NCI-H146 treated with DMSO at 0.1 percent for 48 hours (cell line): ENCODE results near the gene BRK1.
"Not testable (repeated sequence)": the region's sequence is repeated elsewhere in the genome, so short reads cannot be mapped to it uniquely, and the experiment has no call there.

Experiments
- DNase-seq: peaks from one replicate; lab custom pipeline; 2025; ENCODE audit not compliant: unreplicated experiment; lab: John Stamatoyannopoulos, UW

Gene BRK1

DNA sequence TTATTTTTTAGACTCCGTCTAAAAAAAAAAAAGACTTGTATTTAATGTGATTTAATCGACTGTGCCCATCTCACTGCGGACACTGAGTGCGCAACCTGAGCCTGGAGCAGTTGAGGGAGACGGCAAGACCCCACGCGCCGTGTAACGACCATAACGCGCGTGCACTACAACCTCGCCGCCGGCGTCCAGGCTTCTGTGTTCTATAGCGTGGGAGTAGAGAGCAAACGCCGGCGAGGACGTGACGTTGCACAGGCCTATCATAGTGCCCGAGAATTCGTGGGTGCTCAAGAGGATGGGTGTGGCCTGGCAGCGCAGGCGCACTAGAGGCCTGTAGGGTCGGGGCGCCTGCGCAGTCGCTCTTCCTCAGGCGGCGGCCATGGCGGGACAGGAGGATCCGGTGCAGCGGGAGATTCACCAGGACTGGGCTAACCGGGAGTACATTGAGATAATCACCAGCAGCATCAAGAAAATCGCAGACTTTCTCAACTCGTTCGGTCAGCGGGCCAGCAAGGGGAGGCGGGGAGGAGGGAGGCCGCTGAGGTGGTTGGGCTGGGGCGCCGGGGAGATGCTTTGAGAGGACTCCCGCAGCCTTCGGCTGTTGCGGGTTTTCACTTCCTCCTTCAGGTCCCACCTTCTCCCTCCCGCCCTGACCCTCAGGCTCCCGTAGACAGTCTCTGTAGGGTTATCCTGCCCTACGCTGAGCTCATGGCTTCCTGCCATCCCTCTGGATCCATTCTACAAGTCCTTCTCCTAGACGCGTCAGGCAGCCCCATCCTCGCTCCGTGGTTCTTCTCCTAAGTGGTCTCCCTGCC lies at the start of gene BRK1:
Gene BRK1, plus strand, starts transcription at position 350 of the 812 bp plus-strand sequence. Its CDS starts 27 bp downstream, at position 377.
- peak; percentile 87 for DNase-seq

DNA sequence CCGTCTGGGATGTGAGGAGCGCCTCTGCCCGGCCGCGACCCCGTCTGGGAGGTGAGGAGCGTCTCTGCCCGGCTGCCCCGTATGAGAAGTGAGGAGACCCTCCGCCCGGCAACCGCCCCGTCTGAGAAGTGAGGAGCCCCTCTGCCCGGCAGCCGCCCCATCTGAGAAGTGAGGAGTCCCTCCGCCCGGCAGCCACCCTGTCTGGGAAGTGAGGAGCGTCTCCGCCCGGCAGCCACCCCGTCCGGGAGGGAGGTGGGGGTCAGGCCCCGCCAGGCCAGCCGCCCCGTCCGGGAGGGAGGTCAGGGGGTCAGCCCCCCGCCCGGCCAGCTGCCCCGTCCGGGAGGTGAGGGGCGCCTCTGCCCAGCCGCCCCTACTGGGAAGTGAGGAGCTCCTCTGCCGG lies 45.4 kb upstream of the BRK1 start:
- DNase-seq = not testable (repeated sequence)

DNA sequence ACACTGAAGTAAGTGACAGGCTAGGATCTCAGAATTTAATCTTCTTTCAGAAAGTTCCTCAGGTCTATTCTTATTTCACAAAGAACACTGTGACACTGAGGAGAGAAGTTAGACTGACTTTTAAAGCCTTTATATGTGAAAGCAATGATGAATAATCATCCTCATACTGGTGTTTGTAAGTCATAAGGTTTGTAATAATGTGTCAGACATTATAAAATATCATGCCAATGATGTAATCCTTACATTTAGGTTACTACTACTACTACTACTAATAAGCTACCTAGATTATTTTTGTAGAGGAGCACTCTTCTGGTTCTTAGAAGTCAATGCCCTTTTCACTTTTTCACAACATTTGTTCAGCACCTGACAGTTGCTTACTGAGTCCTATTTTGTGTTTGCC lies 40.8 kb upstream of the BRK1 start:
- DNase-seq = no peak

DNA sequence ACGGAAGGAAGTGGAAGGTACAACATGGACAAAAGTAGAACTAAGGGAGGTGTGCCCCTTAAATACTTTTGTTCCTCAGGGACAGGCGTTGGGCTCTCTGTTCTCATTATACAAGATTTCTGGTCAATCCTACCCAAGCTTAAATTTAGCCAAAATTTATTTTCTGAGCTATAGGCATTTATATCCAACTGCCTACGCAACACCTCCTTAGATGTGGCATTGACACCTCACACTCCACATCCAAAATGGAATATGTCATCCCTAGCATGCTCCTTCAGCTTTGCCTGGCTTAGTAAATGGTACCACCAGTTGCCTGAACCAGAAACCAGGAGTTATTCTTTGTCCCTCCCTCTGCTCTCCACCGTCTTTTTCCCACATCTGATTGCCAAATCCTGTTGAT lies 33.6 kb upstream of the BRK1 start:
- no peak for DNase-seq

DNA sequence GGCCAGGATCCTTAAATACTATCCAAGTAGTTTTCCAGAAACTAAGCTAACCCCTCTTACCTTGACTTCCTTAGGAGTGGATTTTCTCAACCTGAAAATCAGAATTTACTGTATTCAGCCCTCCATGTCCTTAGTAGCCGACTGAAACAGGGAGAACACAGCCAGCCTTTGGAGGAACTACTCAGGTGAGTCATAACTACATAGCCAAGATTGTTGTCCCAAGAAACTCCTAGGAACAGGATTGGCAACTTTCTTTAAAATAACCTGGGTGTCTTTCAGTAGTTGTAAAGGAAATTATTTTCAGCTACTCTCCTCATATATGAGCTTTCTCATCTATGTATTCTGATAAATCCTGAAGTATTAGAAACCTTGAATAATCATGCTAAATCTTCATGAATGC lies 29.7 kb upstream of the BRK1 start:
- no peak for DNase-seq

DNA sequence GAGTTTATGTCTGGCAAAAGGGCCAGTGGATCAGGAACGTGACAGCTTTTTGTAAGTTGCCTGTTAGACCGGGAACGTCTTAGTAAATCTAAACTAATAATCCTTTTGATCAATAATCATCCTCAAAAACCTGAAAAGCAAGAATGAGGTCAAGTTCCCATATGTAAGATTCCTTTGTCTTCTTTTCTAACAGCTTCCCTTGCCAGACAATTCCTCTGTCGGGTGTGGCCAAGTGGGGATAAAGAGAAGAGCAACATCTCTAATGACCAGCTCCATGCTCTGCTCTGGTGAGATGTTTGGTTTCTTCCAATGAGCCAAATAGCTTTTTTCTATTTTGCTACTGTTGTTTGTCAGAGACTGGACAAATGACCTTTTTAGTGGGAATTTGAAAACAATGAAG lies 27.2 kb upstream of the BRK1 start:
- DNase-seq = no peak

DNA sequence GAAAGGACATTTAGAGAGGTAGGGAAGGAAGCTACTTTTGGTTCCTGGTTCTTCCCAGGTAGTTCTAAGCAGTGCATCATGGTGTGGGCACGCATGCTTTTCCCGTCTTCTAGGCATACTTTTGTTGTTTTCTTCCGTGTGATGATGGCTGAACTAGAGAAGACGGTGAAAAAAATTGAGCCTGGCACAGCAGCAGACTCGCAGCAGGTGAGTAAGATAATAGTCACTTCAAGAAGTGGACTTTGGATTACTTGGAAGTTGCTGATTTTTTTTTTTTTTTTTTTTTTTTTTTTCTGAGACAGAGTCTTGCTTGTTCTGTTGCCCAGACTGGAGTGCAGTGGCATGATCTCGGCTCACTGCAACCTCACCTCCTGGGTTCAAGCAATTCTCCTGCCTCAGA lies 25.3 kb upstream of the BRK1 start:
- no peak for DNase-seq

DNA sequence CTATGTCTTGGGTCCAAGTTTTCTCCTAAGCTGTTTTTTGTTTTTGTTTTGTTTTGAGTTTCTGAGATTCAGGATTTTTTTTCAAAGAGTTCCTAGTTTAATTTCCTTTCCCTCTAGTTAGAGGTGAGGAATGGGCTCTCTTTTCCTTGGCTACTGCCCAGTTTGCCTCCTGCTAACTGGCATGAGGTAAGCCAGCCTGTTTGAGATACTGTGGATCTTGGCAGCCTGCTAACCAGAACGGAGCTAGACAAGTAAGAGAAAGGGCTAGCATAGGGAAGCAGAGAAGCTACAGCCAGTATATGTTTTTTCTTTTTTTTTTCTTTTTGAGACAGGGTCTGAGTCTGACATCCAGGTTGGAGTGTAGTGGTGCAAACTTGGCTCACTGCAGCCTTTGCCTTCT lies 24.7 kb upstream of the BRK1 start:
- not testable (repeated sequence) for DNase-seq

DNA sequence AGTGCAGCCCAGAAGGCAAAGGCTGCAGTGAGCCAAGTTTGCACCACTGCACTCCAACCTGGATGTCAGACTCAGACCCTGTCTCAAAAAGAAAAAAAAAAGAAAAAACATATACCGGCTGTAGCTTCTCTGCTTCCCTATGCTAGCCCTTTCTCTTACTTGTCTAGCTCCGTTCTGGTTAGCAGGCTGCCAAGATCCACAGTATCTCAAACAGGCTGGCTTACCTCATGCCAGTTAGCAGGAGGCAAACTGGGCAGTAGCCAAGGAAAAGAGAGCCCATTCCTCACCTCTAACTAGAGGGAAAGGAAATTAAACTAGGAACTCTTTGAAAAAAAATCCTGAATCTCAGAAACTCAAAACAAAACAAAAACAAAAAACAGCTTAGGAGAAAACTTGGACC lies 24.1 kb upstream of the BRK1 start:
- DNase-seq = not testable (repeated sequence)

DNA sequence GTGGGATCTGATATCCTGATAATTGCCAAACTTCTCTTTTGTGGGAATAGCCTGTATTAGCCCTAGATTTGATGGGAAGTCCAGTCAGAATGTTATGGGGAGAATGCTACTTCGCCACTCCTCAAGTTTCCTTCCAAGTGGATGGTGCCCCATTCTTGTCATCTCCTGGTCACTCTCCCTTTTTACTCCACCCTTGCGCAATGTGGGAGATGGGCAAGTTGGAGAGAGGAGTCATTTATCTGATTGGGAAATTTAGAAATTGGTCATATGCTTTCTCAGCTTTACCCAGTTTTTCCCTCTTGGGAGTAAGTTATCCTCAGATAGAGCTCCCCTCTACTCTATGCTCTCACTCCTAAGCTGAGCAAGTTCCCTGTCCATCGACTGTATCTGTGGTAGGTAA lies 21.8 kb upstream of the BRK1 start:
- no peak for DNase-seq

DNA sequence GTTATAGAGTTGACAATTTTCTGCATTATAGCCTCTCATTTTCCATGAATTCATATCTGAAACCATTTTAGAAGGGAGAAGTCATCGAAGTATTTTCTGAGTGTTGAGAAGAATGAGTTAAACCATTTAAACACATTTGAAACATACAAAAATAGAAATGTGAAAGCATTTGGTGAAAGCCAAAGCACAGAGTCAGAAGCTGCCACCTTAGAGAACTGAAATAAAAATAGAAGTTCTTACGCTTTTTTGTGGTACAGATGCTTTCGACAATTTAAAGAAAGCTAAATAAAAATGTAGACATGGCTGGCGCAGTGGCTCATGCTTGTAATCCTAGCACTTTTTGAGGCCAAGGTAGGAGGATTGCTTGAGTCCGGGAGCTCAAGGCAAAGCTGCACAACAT lies 16.4 kb upstream of the BRK1 start:
- no peak for DNase-seq

DNA sequence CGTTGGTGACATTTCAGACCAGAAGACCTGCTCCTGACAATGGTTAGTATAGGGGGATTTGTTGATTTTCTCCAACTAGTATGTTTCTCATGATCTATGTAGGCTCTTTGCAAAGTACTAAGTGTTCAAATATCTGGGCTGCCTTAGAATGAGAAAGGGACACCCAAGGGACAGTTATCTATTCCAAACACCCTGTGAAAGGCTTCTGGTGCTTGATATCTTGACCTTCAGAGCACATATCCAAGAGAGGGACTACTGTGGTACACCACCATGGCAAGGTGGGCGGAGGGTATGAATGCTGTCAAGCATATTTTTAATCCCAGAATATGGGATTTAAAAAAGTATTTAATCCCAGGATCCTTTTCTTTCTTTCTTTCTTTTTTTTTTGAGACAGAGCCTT lies 8.6 kb upstream of the BRK1 start:
- DNase-seq = no peak

DNA sequence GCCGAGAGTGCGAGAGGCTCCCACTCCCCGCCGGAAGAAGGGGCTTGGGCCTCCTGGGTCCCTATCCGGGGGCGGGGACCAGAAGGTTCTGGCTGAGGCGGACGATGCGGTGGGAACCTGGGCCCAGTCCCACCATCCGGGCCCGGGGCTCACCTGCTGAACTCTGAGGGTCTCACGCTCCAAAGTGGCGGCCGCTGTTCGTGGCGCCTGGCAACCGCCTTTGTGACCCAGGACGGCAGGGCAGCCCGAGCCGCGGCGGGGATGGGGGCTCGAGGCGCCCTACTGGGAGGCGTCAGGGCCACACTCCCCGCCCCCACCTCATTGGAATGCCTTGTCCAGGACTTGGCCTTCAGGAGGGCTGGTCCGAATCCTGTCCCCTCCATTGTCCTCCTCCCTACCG lies 7.4 kb upstream of the BRK1 start, which contains the start of gene FANCD2OS:
Gene FANCD2OS, minus strand, starts transcription at position 165 of the 400 bp plus-strand sequence. CDS start 3,481 bp downstream, outside the sequence.
- DNase-seq = no peak

DNA sequence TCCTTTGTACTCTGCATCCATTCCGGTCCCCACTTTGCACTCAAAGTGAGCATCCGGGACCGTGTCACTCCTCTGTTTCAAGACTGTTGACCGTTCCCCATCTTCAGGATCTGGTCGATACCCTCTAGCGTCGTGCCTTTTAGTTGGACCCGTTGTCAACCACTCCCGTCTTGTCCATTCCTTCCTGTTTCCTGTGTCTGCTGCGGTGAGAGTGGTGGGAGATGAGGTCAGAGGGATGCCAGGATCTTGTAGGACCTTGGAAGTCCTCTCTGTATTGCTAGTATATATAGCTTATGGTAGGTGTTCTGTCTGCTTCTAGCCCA lies 624 bp downstream of the BRK1 start:
- DNase-seq = peak; percentile 19

DNA sequence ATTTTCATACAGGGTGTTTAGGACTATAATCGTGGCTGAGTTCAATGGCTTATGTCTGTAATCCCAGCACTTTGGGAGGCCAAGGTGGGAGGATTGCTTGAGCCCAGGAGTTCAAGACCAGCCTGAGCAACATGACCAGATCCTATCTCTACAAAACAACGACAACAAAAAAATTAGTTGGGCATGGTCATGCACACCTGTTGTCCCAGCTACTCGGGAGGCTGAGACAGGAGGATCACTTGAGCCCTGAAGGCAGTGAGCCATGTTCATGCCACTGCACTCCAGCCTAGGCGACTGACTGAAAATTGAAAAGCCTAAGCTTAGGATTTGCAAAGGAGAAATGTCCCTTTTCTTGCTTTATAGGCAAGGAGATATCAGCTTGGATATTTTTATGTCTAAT lies 1.5 kb downstream of the BRK1 start:
- DNase-seq = no peak

DNA sequence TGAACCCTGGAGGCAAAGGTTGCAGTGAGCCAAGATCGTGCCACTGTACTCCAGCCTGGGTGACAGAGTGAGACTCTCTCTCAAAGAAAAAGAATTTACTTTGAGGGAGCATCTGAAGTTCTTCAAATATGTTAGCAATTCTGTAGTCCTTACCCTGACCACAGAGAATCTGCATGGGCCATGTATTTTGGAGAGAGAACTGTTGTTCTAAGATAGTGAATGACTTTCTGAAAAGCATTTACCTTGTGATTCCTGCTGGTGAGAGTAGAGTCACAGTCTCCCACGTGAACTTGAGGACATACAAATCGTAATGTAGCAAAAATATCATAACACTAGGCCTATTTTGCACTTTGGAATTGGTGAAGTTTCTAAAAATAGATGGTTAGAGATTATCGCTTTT lies 3.9 kb downstream of the BRK1 start:
- no peak for DNase-seq

DNA sequence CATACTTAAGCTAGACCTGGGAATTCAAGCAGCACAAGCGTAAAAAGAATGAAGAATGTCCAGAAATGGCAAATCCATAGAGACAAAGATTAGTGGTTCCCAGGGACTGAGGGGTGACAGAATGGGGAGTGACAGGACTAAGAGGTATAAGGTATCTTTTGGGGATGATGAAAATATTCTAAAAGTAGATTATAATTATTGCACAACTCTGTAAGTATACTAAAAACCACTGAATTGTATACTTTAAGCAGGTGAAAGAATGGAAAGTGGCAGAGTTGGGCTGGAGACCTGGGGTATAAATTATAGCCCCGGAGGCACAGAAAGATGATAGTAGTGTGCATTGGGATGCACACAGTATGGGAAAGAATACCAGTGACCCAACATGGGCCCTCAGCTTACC lies 5.6 kb downstream of the BRK1 start:
- DNase-seq = no peak

DNA sequence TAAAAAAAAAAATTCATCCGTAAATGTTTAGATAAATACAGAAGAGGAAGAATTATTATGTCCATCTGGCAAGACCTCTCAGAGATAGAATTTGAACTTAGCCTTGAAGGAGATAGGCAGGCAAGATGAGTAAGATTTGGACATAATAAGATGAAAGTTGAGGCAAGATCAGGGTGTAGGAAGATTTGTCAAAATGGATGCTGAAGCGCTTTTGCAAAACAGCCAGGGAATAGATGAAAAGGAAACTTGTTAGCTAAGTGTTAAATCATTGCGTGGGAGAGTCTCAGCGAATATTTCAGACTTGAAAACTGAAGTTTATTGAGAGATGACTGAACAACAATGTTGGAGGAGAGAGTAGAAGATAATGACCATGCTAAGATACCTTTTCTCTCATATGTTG lies 7.2 kb downstream of the BRK1 start:
- DNase-seq = no peak

DNA sequence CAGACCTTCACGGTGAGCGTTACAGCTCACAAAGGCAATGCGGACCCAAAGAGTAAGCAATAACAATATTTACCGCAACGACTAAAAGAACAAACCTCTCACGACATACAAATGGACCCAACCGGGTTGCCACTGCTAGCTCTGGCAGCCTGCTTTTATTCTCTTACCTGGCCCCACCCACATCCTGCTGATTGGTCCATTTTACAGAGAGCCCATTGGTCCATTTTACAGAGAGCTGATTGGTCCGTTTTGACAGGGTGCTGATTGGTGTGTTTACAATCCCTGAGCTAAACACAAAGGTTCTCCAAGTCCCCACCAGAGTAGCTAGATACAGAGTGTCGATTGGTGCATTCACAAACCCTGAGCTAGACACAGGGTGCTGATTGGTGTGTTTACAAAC lies 20.4 kb downstream of the BRK1 start:
- DNase-seq = not testable (repeated sequence)

DNA sequence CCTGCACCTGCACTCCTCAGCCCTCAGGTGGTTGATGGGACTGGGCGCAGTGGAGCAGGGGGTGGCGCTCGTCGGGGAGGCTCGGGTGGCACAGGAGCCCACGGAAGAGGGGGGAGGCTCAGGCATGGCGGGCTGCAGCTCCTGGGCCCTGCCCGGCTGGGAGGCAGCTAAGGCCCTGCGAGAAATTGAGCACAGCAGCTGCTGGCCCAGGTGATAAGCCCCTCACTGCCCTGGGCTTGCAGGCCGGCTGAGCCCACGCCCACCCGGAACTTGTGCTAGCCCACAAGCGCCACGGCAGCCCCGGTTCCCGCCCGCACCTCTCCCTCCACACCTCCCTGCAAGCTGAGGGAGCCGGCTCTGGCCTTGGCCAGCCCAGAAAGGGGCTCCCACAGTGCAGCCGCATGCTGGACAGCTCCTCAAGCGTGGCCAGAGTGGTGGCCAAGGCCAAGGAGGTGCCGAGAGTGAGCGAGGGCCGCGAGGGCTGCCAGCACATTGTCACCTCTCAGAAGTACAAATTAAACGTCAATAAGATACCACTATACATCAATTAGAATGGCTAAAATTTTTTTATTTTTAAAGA lies 21.0 kb downstream of the BRK1 start:
- DNase-seq = no peak

DNA sequence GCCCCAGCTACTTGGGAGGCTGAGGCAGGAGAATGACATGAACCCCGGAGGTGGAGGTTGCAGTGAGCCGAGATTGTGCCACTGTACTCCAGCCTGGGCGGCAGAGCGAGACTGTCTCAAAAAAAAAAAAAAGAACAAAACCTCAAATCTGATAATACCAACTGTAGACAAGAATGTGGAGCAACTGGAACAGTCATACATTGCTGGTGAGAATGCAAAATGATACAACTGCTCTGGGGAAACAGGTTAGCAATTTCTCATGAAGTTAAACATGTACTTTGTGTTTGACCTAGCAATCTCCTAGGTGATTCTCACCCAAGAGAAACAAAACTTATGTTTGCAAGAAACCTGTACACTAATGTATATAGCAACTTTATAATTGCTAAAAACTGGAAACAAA lies 21.7 kb downstream of the BRK1 start:
- no peak for DNase-seq

DNA sequence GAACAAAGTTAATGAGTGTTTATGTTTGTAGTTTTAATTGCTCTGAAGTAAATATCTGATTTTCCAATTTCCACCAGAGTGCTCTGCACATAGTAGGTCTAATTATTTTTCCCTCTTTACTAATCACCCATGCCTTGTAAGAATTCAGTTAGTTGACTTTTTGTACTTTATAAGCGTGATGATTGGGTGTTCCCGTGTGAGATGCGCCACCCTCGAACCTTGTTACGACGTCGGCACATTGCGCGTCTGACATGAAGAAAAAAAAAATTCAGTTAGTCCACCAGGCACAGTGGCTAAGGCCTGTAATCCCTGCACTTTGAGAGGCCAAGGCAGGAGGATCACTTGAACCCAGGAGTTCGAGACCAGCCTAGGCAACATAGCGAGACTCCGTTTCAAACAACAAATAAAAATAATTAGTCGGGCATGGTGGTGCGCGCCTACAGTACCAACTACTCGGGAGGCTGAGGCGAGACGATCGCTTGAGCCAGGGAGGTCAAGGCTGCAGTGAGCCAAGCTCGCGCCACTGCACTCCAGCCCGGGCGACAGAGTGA lies 25.6 kb downstream of the BRK1 start:
- no peak for DNase-seq
